Skin of body (tissue), 2 donors: ENCODE measurements around the gene CTNNBL1. TPM values are rescaled to one million over a fixed set of nuclear protein-coding genes. Genes with fewer than 3 reads are reported as not detected.
"Not testable (repeated sequence)": the region's sequence is repeated elsewhere in the genome, so short reads cannot be mapped to it uniquely, and the experiment has no call there.

ENCODE experiments used
- DNase-seq: peaks from one replicate; lab custom pipeline; 2025; lab: John Stamatoyannopoulos, UW
- total RNA-seq: library from RNA; depleted of rRNA; stranded (reverse); fragments of >200 nt; gene quantifications from one replicate; pipeline ENCODE4 v1.2.3, GENCODE V29; 2014

The CTNNBL1 gene
- total RNA-seq, 1 donor from 2014 or later: 25.7 TPM

DNA sequence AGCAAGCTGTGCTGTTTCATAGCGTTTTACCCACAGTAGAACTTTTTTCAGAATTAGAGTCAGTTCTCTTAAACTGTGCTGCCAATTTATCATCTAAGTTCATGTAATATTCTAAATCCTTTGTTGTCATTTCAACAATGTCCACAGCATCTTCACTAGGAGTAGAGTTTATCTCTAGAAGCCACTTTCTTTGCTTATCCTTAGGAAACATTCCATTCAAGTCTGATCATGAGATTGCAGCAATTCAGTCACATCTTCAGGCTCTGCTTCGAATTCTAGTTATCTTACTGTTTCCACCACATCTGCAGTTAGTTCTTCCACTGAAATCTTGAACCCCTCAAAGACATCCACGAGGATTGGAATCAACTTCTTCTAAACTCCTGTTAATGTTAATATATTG is 12.5 kb downstream of the CTNNBL1 start:
- no peak for DNase-seq

DNA sequence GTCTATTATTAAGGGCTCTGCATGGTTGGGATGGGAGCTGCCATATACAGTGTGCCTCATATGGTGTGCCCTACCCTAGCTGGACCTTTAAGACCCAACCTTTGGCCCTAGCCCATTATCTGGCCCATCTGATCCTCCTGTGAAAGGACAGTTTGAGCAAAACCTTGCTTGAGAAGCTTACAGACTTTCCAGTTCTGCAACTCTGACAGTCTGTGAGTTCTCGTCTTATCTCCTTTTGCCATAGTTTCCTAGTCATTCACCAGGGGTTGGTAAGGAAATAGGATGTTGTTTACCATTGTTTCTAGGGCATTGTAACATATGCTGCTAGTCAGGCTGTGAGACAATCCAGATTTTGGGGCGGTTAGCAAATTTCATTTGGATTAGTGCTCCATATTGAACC is 17.2 kb downstream of the CTNNBL1 start:
- no peak for DNase-seq

DNA sequence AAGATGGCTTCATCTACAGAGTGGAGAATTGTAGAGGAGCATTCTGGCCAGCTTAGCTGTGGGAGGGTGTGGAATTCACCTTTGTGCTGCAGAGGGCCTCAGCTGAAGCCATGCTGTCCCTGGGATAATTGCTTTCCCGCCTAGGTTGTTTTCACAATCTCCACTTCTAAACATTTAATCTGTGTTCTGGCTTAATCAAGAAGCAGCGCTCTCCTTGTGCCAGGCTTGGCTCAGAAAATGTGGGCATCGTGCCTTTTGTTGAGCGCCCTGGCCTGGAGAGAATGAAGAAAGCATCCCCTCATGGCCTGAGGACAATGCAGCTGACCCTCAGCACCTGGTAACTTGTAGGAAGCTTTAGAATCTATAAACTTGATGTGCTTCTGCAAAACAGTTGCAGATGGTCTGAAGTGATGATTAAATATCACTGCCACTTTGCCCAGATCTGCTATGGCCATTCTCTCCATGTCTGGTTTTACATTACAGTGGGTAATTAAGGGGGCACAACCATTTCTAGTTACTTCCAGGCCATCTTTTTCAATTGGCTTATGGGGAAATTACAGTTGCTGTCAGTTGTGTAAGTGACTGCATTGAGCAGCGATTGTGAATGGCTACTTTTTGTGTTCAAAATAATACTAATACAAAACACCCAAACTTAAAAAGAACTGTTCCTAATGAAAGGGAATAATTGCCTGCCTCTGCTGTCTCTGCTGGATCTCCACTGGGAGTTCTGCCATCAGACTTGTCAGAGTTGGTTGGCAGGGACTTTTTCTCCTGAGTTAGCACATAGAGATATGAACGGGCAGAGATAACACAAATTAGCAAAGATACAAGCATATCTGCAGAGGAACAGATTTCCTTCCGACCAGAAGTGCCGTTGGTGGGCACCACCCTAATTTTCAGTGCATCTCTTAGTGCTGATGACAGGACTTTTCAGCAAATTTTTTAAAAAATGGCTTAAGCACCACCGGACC is 18.4 kb downstream of the CTNNBL1 start:
- DNase-seq: no peak

DNA sequence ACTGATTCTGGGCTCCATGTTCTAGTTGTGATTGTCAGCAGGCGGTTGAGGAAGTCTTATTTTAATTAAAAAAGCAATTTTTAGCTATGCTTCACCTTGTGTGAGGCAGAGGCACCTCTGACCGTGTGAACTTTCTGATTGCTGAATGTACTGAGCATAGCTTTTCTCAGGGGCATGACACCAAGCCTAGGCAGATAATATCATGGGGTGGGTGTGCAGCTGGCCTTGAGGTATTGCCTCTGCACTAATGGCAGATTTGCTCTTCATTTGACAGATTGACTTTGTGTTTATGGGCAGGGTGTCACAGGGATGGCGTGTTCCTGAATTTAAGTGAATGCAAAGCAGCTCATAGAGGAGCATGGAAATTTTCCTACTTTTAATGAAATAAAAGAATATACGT is 19.6 kb downstream of the CTNNBL1 start:
- no peak for DNase-seq

DNA sequence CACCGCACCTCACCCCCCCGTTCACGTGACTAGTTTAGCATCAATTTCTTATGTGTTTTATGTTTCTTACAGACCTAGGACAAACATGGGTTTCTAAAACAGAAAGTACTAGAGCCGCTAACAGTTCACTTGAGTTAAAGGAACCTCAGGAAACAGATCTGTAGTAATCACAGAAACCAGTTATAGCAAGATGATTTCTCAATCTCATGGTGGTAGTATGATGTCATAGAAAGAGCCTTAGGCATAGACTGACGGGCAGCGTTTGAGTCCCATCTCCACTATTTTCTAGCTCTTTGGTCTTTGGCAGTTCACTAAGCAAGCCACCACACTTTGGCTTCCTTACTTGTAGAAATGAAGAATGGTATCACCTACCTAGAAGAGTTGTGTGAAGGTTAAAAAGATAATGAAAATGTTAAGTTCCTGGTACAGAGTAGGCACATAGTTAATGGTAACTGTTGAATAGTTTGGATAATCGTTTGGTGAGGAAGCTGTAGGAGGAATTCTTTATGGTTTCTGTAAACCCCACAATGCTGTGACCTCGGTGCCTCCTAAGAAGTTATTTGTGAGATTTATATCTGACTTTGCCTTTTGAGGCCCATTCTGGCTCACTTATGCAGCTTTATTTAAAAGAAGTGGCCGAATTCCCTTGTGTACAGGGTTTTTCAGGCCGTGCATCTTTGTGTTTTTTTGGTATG is 21.3 kb downstream of the CTNNBL1 start:
- no peak for DNase-seq

DNA sequence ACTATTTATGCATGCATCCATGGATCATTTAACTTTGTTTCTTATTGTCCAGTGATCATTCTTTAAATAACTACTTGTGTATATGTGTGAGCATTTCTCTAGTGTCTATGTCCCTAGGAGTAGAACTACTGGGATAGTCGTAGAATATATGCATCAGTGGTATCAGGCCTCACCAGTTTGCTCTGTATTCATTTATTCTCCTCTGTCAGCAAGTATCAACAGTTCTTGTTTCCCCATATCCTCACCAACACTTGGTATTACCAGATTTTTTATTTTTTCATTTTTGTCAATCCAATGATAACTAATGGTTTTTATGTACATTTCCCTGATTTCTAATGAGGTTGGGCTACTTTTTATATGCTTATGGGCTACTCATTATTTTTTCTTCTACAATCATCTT is 27.9 kb downstream of the CTNNBL1 start:
- no peak for DNase-seq

DNA sequence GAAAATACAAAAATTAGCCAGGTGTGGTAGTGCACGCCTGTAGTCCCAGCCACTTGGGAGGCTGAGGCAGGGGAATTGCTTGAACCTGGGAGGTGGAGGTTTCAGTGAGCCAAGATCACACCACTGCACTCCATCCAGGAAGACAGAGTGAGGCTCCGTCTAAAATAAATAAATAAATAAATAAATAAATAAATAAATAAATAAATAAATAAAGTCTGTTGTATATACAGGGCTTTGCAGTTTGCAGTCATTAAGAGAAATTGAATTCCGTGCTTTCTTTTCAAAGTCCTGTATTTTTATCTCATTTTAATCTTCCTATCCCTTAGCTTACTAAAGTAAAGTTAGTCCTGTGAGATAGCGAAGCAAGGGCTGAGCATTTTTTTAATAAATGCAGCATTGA is 28.5 kb downstream of the CTNNBL1 start:
- DNase-seq: not testable (repeated sequence)

DNA sequence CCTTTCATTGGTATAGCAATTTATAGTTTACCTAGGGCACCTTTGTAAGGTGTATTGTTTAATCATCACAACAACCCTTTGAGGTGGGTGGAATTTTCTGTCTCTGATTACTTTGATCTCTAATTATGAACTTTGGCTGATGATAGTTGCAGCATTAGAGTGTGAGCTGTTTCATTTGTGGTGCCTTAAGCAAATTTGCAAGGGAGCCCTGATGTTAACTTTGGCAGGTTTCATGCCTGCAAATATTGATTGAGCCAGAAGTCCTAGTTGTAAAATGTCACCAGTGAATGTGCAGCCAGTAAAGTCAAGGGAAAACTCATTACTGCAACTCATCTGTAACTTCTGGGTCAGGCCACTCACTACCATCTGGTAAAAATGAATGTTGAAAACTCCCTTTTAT is 29.8 kb downstream of the CTNNBL1 start:
- no peak for DNase-seq

DNA sequence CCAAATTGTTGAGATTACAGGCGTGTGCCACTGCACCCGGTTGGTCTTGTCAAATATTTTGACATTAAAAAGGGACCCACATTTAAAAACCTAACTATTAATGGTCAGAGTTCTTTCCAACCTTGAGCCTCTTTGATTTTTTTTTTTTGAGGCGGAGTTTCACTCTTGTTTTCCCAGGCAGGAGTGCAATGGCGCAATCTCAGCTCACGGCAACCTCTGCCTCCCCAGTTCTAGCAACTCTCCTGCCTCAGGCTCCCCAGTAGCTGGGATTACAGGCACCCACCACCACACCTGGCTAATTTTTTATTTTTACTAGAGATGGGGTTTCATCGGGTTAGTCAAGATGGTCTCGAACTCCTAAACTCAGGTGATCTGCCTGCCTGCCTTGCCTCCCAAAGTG is 31.3 kb downstream of the CTNNBL1 start:
- no peak for DNase-seq

DNA sequence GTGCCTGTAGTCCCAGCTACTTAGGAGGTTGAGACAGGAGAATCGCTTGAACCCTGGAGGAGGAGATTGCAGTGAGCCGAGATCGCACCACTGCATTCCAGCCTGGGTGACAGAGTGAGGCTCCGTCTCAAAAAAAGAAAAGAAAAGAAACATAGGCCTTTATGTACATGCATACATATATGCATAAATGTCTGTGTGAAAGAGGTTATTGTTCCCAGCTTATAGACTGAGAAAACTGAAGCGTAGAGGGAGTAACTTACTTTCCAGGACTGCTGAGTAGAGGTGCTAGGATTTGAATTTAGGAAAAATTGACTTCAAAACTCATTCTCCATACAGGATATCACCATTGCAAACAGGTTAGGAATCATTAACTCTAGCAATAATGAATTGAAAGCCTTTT is 32.0 kb downstream of the CTNNBL1 start:
- no peak for DNase-seq

DNA sequence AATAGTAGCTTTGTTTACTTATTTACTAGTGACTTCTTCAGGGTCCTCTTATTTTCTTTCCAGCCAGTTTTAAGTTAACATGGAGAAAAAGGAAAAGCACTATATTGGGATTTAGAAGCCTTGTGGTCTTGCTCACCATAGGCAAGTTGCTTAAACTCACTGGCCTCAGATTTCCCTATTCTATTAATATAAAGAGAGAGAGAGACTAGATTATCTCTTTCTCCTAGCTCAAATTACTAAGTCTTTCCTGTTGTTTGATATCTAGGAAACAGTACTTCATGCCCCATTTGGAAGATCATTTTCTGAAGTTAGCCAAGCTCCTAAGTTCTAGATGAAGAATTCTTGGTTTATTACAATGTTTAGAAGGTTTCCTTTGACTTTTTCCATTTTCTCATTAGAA is 32.5 kb downstream of the CTNNBL1 start:
- DNase-seq: no peak

DNA sequence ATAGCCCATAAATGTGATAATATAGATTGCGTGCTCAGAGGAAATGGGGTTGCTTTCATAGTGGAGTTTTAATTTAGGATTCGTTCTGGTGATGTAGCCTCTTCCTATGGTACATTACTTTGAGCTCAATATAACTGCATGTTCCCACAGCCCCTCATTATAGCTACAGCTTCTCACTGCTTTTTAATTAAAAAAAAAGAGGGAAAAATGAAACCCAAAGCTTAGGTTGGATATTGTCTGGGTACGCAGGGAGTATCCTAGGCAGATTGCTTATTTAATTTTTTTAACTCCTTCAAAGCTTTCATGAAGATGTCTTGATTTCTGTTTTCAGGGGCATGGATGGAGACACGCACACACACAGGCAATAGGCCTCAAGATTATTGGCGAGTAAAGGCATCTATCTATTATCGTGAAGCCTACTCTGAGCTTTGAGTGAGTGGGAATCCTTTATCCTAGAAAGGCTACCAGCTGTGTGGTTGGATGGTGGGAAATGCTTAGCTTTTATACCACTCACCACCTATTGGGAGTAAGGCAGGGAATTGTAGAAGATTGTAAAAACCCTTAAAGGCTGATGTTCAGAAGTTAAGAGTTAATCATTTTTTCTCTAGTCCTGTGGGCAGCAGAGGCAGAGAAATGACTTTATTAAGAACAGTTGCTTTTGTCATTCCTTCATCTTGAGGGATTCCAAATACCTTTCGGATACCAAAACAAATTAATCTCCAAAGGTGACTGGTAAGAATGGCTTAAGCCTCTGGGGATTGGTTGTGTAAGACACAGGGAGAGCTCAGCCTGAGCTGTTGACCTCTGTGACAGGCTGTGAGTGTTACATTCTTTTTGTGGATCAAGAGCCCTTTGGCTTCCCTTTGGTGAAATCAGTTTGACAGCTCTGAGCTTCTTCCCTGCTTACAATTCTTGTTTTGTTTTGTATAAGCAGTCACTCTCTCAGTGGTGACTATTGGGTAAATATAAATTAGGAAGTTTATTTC is 33.4 kb downstream of the CTNNBL1 start:
- no peak for DNase-seq

DNA sequence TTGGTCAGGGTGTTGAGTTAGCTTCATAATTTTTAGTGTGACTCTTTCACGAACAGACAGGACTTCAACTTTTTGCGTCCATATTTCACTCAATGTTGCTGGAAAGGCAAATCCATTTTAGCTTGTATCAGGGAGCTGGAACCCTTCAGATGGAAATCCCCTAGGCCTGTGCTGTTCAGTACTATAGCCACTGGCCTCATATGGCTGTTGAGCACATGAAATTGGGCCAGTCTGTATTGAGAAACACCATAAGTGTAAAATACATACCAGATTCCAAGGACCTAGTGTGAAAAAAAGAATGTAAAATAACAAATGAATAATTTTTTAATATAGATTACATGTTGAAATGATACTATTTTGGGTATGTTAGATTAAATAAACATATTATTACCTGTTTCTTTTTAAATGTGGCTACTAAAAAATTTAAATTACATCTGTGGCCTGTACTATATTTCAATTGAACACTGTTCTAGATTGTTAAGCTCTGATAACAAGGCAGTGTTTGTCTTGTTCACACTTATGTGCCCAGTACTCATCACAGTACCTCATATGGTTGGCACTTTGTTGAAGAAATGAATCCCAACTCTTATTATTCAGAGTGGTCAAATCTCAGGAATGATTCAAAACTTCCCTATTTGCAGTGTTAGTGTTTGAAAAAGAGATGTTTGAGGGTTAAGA is 34.3 kb downstream of the CTNNBL1 start:
- DNase-seq: no peak

DNA sequence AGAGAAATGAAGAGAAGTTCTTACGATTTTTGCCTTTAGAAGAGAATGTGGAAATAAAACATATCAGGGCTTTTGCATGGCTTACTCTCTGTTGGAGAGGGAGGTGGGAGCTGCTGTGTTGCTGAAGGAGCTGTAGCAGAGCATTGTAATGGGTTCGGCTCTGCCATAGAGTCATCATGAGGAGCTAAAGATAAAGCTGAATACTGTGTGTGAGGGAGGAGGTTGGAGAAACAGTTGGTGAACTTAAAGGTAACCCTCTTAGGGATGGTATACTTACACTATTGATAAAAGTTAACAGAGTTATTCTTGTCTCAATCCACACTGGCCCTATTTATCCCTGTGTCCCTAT is 34.8 kb downstream of the CTNNBL1 start:
- DNase-seq: no peak

DNA sequence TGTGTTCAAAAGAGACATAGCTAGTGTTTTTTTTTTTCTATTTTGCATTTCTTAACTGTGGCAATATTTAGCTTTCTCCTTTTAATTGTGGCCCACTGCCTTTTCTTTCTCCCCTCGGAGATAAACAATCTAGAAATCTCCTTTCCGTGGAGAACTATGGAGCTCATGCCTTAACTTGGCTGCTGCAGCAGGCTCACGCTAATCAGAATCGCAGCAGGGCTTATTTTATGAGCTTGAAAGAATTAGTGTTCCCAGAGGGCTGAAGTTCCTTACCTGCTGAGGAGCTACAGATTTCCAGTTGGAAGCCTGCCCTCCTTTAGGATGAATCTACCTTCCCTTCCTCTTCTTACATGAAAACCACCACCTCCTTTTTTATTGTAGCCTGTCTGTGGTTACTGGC is 35.6 kb downstream of the CTNNBL1 start:
- DNase-seq: no peak

DNA sequence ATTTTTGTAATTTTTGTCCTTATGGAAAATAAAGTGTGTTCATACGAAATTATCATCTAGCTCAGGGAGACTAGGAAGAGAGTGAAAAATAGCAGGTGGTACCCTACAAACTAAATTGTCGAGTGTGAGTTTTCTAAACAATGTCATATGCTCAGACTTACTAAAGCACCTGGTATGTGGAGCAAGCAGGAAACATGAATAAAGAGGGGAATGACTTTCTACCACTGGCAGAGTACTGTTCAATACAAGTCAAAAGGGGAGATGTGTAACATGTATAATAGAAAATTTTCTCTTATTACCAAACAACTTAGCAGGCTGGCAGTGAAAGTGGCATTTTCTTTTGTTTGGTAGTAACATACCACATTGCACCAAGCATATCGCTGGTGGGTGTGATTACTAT is 36.1 kb downstream of the CTNNBL1 start:
- no peak for DNase-seq

DNA sequence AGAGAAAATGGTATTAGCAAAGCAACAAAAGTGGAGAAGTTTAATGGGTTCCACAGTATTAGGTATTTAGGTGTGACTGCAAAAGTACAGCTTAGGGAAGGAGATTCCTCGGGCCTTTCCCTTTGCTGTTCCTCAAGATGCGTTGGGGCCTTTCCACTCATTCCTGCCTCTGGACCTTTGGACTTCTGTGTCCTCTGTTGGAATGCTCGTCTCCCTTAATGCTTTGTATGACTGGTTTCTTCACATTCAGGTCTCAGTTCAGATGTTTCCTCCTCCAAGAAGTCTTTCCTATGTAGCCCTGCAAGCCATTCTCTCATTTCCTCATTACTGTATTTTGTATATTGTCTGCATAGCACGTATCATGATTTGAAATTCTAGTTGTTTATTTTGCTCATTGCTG is 39.6 kb downstream of the CTNNBL1 start:
- no peak for DNase-seq

DNA sequence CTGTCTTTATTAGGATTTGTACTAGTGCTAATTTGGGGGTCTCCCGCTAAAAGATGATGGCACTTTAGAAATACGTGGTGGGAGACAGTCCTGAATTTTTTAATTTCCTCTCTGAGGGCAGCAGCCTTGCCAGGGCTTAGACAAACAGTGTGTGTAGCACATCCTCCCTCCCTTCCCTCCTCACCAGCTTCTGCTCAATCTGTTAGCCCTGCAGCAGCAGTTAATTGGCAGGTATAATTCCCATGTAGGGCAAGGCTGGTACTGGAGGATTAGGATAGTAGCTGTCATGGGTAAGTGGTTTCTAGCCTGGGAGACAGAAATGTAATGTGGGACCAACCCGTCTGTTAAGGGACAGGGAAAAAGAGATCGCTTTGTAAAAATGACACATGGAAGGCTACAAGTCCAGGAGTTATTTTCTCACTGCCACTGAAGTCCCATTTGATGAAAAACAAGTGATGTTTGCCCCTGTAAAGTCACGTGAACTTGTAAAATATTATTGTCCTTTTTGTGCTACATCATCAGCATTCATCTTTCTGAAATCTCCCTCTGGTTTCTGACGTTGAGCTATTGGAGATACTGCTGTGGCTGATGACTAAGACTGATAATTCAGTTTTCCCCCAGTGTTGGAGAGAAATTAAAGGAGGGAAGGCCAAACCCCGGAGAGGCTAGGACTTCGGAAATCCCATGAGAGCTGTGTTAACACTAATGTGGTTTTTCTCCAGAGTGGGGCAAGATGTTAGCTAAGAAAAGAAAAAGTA is 40.6 kb downstream of the CTNNBL1 start:
- no peak for DNase-seq

DNA sequence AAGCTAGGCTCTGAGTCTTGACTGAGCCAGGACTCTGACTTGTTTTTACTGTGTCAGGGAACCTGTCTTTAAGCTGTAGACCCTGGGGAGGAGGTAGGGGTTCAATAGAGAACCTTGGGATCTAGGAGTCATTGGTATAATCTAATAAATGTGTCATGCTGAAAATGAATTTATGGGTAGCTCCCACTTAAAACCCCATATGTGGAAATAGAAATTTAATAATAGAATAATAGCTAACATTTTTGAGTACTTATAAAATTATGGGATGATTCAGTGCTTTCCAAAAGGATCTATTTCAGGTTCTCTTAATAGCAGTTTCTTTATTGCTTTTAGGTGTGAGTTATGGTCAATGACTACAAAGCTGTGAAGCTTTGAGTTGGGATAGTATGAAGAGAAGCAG is 41.7 kb downstream of the CTNNBL1 start:
- DNase-seq: no peak

DNA sequence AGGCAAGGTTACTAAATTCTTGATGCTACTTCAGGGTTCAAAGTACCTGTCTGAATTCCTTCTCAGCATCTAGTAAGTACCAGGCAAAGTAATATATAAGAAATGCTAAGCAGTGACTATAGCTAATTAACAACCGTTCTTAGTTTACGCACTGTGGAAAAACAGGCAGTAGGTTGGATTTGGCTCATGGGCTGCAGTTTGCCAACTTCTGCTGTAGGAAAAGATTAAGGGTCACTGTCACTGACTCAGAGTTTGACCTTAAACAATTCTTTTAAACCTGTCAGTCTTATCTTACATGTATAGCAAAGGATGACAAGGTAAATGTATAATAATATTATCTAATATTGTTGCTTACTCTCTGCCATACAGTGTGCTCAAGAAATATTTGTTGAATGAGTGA is 42.3 kb downstream of the CTNNBL1 start:
- no peak for DNase-seq
